BE2C (cell line): ENCODE results near the gene BIRC6.

Experiments used
- DNase-seq: peaks from one replicate; pipeline ENCODE4 v3.0.0-alpha.2; 2020
- H3K27me3 ChIP-seq: fragments of 250-450 bp; sonication (Bioruptor Pico); 2 replicates; pipeline ENCODE4 v1.5.1; 2020; ENCODE audit warnings: mild to moderate bottlenecking
- H3K36me3 ChIP-seq: fragments of 250-450 bp; sonication (Bioruptor Pico); 2 replicates; pipeline ENCODE4 v1.5.1; 2020; ENCODE audit warnings: mild to moderate bottlenecking
- H3K4me1 ChIP-seq: fragments of 250-450 bp; sonication (Bioruptor Pico); 2 replicates; pipeline ENCODE4 v1.5.1; 2020
- H3K4me3 ChIP-seq: 2 replicates; pipeline ENCODE4 v1.5.1; 2011; ENCODE audit warnings: low read depth, low read length
- H3K9me3 ChIP-seq: fragments of 250-450 bp; sonication (Bioruptor Pico); 2 replicates; pipeline ENCODE4 v1.5.1; 2020
- CTCF ChIP-seq: IDR thresholded peaks from 2 replicates; pipeline ENCODE4 v1.5.1; 2012; ENCODE audit warnings: mild to moderate bottlenecking, low read depth, low read length

The BIRC6 gene

GRCh38 chr2:32572030-32572429 is 215.2 kb downstream of the BIRC6 start:
- Histone ChIP-seq H3K4me1 (no peaks in the 10 kb centered on the region), H3K27me3 (no peaks in the 10 kb centered on the region), H3K4me3 (no peak overlapping the region), H3K36me3 (peaks cover 15% of the 10 kb centered on the region), H3K9me3 (no peaks in the 10 kb centered on the region; the same call in 1 of the 2 replicates)
- no peak for TF ChIP-seq CTCF
- no peak for DNase-seq

GRCh38 chr2:32572737-32573136 is 215.9 kb downstream of the BIRC6 start:
- DNase-seq = no peak
- no peaks in the 10 kb centered on the region for H3K4me1 ChIP-seq

GRCh38 chr2:32591669-32592463 is 235.0 kb downstream of the BIRC6 start:
- DNase-seq = no peak
- Histone ChIP-seq H3K9me3 (no peaks in the 10 kb centered on the region), H3K4me3 (no peak overlapping the region), H3K4me1 (no peaks in the 10 kb centered on the region), H3K27me3 (no peaks in the 10 kb centered on the region), H3K36me3 (peaks cover 10% of the 10 kb centered on the region)
- TF ChIP-seq CTCF = no peak

More at GRCh38 chr2:32572737-32573136, 215.9 kb downstream of the BIRC6 start:
- Histone ChIP-seq H3K9me3 (no peaks in the 10 kb centered on the region), H3K4me3 (no peak overlapping the region), H3K27me3 (no peaks in the 10 kb centered on the region), H3K36me3 (peaks cover 14% of the 10 kb centered on the region)
- no peak for TF ChIP-seq CTCF

GRCh38 chr2:32594573-32594972 is 237.8 kb downstream of the BIRC6 start:
- no peaks in the 10 kb centered on the region for H3K4me1 ChIP-seq
- no peaks in the 10 kb centered on the region for H3K9me3 ChIP-seq
- no peak overlapping the region for H3K4me3 ChIP-seq
- H3K27me3 ChIP-seq = no peaks in the 10 kb centered on the region
- DNase-seq = no peak
- H3K36me3 ChIP-seq = peaks cover 25% of the 10 kb centered on the region
- TF ChIP-seq CTCF = no peak

- no peaks in the 10 kb centered on the region for H3K27me3 ChIP-seq
- no peak overlapping the region for H3K4me3 ChIP-seq
- no peaks in the 10 kb centered on the region for H3K9me3 ChIP-seq
- TF ChIP-seq CTCF = no peak
- H3K4me1 ChIP-seq = no peaks in the 10 kb centered on the region
- H3K36me3 ChIP-seq = peaks cover 37% of the 10 kb centered on the region
- DNase-seq = no peak
Observed at GRCh38 chr2:32611366-32611765, 254.5 kb downstream of the BIRC6 start.

- Histone ChIP-seq H3K27me3 (no peaks in the 10 kb centered on the region), H3K36me3 (peaks cover 37% of the 10 kb centered on the region), H3K4me1 (no peaks in the 10 kb centered on the region), H3K4me3 (no peak overlapping the region), H3K9me3 (no peaks in the 10 kb centered on the region)
- no peak for TF ChIP-seq CTCF
- no peak for DNase-seq
Observed at GRCh38 chr2:32611771-32612170, 254.9 kb downstream of the BIRC6 start.
